Measurements from ENCODE around the gene HIF3A.

Gene HIF3A

DNA sequence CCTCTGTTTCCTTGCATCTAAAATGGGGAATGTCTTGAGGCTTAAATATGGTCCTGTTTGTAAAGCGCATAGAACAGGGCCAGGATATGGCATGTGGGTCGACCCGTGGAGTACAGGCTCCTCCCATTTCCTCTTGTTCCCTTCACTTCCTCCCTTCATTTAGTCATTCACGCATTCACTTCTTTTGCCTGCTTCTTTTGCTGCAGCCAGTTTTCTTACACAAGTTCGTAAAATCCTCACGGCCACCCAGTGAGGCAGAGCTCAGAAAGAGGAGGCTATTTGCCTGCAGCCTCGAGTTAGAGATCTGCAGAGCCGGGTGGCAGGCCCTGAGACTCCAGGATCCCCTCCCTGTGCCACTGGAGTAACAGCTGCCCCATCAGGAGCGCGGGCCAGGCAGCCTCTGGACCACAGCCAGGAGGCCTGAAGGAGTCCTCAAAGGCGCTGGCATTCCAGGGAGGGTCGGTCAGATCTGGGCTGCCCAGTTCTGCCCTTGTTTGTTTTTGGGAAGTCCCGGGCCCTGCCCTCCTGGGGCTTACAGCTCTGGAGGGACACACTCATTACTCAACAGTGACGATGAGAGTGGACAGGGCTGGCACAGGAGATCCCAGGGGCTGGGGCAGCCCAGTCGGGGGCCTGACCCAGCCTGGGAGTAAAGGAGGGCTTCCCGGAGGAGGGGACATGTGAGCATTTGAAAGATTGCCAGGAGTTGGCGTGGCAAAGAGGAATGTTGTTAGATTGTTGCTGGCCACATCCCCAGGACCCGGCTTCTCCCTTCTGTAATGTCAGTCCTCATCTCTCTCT lies 54.6 kb downstream of the HIF3A start:
- DNase-seq (ENCODE audit: low read depth): no peak
- H3K4me3 ChIP-seq (ENCODE audit: low read depth, low read length): no peak overlapping the region

DNA sequence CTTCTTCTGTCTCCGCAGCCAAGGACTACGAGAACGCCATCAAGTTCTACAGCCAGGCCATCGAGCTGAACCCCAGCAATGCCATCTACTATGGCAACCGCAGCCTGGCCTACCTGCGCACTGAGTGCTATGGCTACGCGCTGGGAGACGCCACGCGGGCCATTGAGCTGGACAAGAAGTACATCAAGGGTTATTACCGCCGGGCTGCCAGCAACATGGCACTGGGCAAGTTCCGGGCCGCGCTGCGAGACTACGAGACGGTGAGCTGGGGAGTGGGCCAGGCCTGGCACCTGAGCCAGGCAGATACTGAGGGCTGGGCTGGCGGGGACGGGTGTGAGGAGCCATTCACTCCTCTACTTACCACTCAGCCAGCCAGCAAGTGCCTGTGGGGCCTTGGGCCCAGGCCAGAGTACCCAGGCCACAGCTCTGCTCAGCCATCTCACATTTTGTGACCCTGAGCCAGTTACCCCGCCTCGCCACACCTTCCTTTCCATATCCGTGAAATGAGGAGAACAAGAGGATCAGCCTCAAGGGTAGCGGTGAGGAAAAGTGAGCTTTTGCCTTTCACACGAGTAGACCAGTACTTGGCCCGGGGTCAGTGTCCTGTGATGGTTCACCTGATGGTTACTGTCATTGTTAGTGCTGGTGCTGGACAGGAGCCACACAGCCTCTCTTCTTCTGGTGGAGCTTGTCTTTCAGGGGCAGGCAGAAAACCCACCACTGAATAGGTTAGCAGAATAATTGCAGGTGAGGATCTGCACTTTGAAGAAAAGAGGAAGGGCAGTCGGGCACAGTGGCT lies 57.1 kb downstream of the HIF3A start:
- H3K4me3 ChIP-seq (ENCODE audit: low read depth, low read length): no peak overlapping the region
- DNase-seq (ENCODE audit: low read depth): no peak

DNA sequence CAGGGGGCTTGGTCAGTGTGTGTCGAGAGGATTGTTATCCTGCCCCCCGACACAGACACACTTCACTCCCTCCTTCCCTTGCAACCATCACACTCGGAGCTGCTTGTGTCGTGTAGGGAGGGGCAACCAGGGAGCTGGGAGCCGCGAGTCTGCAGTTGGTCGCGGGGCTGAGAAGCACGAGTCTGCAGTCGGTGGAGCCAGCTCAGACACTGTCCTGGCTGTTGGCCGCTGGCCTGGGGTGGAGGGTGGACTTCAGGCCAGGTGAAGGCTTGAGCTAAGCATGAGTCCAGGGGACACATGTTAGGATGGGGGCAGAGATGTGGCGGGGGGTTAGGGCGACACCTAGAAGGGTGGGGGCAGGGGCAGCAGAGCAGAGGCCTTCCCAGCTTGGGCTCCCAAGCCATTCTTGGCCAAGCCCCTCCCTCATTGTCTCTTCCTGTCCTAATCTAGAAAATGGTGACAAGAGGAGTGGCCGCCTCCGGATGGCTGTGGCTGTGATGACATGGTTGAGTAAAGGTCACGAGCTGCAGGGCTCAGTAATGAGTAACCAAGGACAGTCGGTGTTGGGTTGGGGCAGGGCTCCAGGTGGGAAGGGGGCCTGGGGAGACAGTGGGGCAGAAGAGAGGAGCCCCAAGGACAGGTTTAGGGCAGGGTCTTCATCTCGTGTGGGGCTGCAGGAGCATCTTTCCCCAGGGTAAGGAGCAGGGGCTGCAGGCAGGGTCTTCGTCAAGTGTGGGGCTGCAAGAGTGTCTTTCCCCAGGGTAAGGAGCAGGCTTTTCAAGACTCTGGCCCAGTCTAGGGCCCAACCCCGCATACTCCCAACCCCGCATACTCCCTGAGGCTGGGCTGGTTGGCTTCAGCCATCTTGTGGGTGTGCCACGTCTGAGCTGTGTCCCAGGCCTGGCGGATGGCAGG lies 58.6 kb downstream of the HIF3A start:
- no peak overlapping the region for H3K4me3 ChIP-seq (ENCODE audit: low read depth, low read length)
- no peak for DNase-seq (ENCODE audit: low read depth)

DNA sequence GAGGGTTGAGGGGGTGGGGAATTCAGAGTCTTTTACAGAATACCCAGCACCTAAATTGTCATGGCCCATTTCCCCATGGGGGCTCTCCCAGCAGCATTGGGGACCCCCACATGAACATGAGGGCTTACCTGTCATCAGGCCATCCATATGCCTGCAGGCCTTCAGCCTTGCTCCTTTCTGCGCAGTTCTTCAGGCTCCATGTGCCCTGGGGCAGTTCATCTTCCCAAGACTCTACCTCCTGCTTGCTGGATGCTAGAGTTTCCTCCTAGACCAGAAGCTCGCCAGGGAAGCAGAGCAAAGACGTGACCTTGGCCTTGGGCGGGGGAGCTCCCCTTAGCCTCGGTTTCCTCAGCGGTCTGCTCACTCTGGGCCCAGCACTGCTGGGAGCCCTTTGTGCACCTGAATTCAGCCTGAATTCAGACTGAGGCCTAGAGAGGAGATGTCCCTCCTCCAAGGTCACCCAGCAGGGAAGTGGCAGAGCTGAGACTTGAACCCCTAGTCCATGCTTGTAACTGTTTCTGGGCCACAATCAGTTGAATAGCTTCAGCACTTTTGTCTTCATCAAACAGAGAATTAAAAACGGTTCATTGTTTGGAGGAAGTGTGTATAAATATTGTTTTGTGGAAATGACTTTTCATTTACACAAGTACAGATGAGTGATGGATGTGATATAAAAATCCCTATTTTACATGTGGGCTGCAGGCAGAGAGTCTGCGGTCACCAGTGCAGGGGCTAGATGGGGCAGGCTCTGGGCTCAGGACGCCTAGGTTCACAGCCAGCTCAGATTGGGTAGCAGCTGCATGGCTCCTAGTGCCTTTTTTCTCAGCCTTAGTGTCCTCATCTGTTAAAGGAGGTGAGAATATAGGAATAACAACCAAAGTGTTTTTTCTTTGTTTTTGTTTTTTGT lies 59.6 kb downstream of the HIF3A start:
- no peak for DNase-seq (ENCODE audit: low read depth)
- no peak overlapping the region for H3K4me3 ChIP-seq (ENCODE audit: low read depth, low read length)

DNA sequence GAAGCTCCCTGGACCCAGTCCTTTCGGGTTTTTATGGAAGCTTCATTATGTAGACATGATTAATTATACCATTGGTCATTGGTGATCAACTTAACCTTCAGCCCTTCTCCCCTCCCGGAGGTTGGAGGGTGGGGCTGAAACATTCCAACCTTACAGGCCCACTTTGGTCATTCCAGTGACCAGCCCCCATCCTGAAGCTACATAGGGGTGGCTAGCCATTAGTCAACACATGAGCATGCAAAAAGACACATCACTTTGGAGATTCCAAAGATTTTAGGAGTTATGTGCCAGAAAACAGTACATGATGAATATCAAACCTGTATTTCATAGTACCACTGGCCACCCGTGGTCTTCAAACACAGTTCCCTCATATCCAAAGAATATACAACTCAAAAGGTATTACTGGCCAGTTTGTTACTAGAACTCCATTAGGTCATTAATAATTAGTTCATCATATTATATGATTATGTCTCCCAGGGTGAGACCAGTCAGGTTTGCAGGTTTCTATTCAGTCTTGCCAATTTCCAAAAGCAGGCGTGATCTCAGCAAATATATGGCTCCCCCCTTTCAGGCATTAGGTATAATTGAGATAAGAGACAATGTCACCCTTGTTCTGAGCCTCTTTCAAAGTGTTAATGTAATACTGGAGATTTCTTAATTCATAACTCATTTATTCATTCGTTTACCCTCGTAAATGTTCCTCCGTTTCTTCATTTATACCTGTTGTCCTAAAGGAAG lies 61.2 kb downstream of the HIF3A start:
- no peak for DNase-seq (ENCODE audit: low read depth)
- no peak overlapping the region for H3K4me3 ChIP-seq (ENCODE audit: low read depth, low read length)

DNA sequence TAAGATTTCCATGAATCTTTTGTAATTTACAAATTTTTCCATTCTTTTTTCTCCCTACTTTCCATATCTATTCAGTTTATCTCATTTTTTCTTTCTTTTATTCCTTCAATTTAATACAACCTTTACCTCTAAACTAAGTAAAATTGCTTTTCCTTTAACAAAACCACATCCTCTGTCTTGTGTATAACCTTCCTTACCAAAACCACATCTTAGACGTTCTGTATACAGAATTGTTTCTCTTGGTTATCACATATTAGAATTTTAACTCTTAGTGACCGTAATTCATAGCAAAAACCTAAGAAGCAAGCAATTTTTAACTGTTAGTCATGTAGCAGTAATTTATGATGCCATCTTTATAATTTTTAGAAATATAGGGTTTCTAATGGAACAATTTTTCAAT lies 65.1 kb downstream of the HIF3A start:
- H3K4me3 ChIP-seq (ENCODE audit: low read depth, low read length): no peak overlapping the region
- DNase-seq (ENCODE audit: low read depth): no peak

DNA sequence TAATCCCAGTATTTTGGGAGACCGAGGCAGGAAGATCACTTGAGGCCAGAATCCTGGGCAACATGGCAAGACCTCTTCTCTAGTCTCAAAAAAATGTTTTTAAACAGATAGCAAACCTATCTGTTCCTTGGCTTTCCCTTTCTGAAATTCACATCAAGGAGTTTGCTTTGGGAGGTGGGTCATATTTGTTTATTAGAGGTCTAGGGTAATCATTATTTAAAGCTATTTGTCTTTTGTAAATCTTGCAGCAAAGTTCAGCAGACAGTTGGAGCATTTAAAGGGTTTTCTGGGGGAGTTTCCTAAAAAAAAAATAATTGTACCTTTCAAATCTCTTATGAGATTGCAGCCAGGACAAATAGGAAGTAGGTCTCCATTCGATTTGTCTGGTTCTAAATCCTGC lies 67.5 kb downstream of the HIF3A start:
- DNase-seq (ENCODE audit: low read depth): no peak
- no peak overlapping the region for H3K4me3 ChIP-seq (ENCODE audit: low read depth, low read length)

DNA sequence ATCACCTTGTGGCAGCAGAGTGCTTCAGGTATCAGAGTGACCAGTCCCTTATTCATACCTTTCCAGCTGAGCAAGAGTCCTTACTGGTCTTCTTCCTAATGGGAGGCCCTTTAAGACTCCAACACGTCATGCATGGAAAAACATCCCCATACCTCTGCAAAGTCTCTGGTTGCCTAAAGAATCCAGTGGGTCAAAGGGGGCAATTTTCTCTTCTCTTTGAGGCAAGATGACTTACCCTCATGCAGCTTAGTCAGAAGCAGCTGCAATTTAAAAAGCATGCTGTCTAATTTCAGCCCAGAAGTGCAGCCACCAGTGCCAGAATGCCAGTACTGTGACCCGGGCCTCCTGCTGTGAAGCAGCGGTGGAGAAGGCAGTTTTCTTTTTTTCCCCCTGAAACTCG lies 68.7 kb downstream of the HIF3A start:
- no peak overlapping the region for H3K4me3 ChIP-seq (ENCODE audit: low read depth, low read length)
- DNase-seq (ENCODE audit: low read depth): no peak

DNA sequence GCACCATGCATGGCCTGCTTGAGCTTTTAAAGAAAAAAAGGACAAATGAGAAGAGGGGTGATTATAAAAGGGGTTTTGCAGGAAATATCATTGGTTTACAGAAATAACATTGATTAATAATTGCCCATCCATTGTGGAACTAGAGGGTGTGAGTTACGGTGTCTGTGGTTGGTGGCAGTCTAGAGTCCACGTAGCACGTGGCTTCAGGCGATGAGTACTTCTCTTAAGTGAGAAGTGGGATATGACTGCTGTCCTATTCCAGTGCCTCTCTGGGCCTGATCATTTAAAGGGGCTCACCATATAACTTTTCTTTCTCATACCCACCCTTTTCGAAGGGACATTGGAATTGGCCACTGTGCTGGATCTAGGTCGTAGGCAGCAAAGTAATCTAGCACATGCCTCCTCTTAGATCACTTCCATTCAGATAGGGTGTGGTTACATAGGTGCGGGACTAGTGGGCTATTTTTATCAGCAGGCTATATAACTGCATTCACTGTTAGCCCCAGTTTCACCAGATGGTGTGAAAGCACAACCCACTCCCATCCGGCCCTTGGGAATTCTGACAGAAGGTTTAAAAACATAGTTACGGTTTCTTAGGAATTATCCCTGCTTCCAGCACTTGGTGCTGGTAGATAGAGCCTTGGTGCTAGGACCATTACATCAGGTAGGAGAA lies 69.9 kb downstream of the HIF3A start:
- no peak for DNase-seq (ENCODE audit: low read depth)
- no peak overlapping the region for H3K4me3 ChIP-seq (ENCODE audit: low read depth, low read length)

DNA sequence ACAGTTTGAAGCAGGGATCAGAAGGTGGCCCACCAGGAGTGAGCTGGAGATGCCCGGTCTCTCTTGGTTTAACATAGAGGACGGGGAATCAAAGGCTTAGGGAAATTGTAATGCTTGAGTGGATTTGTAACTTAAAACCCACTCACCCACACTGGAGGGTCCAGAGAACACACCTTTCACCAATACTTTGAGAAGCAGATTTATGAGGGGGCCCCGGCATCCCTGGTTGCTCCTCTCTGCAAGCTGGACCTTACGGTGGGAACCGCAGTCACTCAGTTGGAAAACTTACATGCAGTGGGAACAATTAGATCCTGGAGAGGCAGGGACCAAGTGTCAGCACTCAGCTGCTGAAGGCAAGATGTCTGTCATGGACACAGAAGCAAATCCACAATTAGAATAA lies 70.6 kb downstream of the HIF3A start:
- no peak for DNase-seq (ENCODE audit: low read depth)
- no peak overlapping the region for H3K4me3 ChIP-seq (ENCODE audit: low read depth, low read length)

DNA sequence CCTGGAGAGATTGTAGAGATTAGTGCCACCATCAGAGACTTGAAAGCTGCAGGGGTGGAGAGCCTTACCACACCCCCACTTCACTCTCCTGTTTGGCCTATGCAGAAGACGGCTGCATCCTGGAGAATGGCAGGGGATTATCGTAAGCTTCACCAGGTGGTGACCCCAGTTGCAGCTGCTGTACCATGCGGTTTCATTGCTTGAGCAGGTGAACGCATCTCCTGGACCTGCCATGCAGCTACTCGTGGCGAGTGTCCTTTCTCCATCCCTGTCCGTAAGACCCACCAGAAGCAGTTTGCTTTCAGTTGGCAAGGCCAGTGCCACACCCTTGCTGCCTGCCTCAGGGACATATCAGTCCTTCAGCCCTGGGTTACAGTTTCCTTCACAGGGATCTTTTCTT lies 71.3 kb downstream of the HIF3A start:
- H3K4me3 ChIP-seq (ENCODE audit: low read depth, low read length): no peak overlapping the region
- DNase-seq (ENCODE audit: low read depth): no peak

DNA sequence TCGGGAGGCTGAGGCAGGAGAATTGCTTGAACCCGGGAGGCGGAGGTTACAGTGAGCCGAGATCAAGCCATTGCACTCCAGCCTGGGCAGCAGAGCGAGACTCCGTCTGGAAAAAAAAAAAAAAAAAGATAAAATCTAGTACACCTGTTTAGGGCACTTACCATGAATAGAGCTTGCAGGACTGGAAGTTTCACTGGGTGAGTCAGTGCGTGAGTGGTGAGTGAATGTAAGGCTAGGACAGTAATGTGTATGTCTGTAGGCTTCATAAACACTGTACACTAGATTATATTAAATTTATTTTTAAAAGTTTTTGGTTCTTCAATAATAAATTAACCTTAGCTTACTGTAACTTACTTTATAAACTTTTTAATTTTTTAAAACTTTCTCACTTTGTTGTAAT lies 73.0 kb downstream of the HIF3A start:
- DNase-seq (ENCODE audit: low read depth): no peak
- H3K4me3 ChIP-seq (ENCODE audit: low read depth, low read length): no peak overlapping the region

DNA sequence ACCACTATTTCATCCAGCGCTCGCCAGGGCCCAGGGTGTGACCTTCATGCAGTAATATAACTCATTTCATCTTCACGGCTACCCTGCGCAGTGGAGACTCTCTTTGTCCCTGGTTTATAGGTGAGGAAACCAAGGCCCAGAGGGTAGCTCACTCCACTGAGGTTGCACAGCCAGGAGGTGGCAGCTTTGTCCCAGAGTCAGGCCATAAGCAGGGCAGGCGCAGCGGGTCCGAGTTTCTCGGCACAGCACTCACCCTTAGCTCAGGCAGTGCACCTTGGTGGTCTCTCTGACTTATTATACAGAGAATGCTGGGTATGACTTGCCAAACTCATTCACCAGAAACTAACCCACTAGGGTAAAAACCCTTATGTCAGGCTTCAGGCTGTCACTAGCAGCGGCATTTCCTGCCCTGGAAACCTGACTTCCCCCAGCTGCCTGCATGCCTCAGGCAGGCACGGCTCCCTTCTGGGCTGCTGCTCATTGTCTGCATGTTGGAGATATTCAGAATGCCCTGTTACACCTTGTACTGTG lies 74.6 kb downstream of the HIF3A start:
- H3K4me3 ChIP-seq (ENCODE audit: low read depth, low read length): no peak overlapping the region
- DNase-seq (ENCODE audit: low read depth): no peak

DNA sequence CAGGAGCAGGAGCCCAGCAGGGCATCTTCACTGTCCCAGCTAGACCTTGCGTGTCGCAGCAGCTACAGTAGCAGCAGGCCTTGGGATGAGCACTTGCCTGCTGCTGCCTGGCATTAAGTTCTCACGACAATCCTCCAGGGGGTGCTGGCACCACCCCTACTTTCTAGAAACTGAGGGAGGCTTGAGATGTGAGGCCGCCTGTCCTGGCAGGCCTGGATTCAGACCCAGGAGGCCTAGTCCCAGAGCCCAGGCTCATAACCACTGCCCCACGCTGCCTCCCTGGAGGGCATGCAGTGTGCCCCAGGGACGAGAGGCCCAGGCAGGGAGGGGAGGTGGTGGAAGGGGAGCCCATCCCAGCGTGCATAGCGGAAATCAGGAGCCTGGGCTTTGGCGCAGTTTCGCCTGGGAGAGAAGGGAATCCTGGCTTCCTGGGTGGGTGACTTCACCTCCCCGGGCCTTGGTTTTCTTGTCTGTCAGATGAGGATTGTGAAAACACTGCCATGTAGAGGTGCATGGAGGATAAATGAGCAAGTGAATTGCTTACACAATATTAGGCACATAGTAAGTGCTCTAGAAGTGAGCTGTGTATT lies 76.2 kb downstream of the HIF3A start:
- H3K4me3 ChIP-seq (ENCODE audit: low read depth, low read length): no peak overlapping the region
- DNase-seq (ENCODE audit: low read depth): no peak

DNA sequence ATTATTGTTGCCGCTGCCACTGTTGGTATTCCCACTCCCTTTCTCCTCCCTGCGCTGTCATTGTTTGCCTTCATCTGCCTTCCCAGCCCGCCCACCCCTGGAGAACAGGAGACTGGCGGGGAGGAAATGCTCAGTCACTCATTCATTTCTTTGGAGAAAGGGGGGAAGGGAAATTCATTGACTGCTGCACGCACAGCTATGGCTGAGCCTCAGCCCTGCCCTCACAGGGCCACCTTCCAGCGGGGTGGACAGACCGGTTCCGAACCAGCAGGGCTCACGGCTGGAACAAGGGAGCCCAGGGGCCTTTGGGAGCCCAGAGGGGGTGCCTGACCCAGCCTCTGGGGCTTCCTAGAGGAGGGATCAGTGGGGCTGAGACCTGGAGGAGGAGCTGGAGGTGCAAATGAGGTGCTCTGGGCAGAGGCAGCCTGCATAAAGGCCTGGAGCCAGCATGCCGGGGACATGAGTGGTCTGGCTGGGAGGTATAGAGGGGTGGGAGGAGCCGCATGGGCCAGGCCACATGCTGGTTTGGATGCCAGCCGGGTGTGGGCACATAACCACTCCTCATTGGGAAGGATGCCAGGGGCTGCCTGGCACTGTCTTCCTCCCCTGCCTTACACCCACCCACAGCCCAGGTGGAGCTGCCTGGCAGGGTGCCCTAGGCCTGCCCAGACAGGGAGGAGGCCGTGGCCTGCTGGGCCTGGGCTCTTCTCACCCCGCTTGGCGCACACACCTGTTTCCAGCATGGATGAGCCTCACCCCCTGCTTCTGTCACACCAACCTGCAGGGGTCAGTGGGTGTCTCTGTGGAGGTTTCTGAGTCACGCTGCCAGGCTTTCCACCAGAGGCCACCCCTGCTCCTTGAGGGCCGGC lies 76.9 kb downstream of the HIF3A start:
- DNase-seq (ENCODE audit: low read depth): no peak
- no peak overlapping the region for H3K4me3 ChIP-seq (ENCODE audit: low read depth, low read length)

Data from skeletal muscle cell (primary cell).